Measurements from ENCODE around the gene MYOM3.

MYOM3 gene

GRCh38 chr1:24113641-24114033, 1.7 kb upstream of the MYOM3 start:
- peak; percentile 11 for DNase-seq

GRCh38 chr1:24111262-24111995, 506 bp downstream of the MYOM3 start:
- DNase-seq: no peak

- DNase-seq: peak; percentile 55
Observed at GRCh38 chr1:24110642-24111261, 1.2 kb downstream of the MYOM3 start.

GRCh38 chr1:24109686-24110475, 2.1 kb downstream of the MYOM3 start:
- no peak for DNase-seq

- no peak for DNase-seq
Observed at GRCh38 chr1:24109166-24109483, 2.8 kb downstream of the MYOM3 start.

- DNase-seq: no peak
Observed at GRCh38 chr1:24108334-24109165, 3.4 kb downstream of the MYOM3 start.

GRCh38 chr1:24107462-24108138, 4.3 kb downstream of the MYOM3 start:
- no peak for DNase-seq

- no peak for DNase-seq
Observed at GRCh38 chr1:24105368-24106160, 6.4 kb downstream of the MYOM3 start.

- DNase-seq: no peak
Observed at GRCh38 chr1:24104854-24105253, 7.1 kb downstream of the MYOM3 start.

GRCh38 chr1:24103879-24104278, 8.1 kb downstream of the MYOM3 start:
- DNase-seq: no peak

- no peak for DNase-seq
Observed at GRCh38 chr1:24103408-24103807, 8.5 kb downstream of the MYOM3 start.

GRCh38 chr1:24102961-24103360, 9.0 kb downstream of the MYOM3 start:
- peak; percentile 54 for DNase-seq

GRCh38 chr1:24101796-24102586, 9.9 kb downstream of the MYOM3 start:
- peak; percentile 74 for DNase-seq

- DNase-seq: no peak
Observed at GRCh38 chr1:24100945-24101737, 10.8 kb downstream of the MYOM3 start.

GRCh38 chr1:24098943-24099638, 12.8 kb downstream of the MYOM3 start:
- no peak for DNase-seq

GRCh38 chr1:24098102-24098501, 13.8 kb downstream of the MYOM3 start:
- no peak for DNase-seq

GRCh38 chr1:24097663-24098062, 14.3 kb downstream of the MYOM3 start:
- DNase-seq: no peak

GRCh38 chr1:24096739-24097103, 15.2 kb downstream of the MYOM3 start:
- no peak for DNase-seq

GRCh38 chr1:24096009-24096738, 15.8 kb downstream of the MYOM3 start:
- no peak for DNase-seq

Data from right forelimb (tissue), 1 donor.